Loucy (cell line): ENCODE data around the gene ZBED4.

Experiments used
- CTCF ChIP-seq: fragments of 200-600 bp; sonication (generic); conservative IDR thresholded peaks from 2 replicates; pipeline ENCODE4 v1.5.1; 2014; ENCODE audit warnings: mild to moderate bottlenecking, antibody characterized with exemption, low read length
- EZH2phosphoT487 ChIP-seq: fragments of 200-600 bp; IDR thresholded peaks from 2 replicates; pipeline ENCODE4 v1.6.1; 2018; ENCODE audit warnings: antibody characterized with exemption, mild to moderate bottlenecking, moderate library complexity, borderline replicate concordance

GRCh38 chr22:49824185-49824925 is 29.3 kb upstream of the ZBED4 start:
- TF ChIP-seq EZH2phosphoT487 (no peak), CTCF (no peak)
